K562 (cell line): Measurements from ENCODE around the gene ABLIM2.

ENCODE experiments used
- ETS1 ChIP-seq: conservative IDR thresholded peaks from 2 replicates; pipeline ENCODE4 v1.6.1; 2011; ENCODE audit warnings: low read depth, mild to moderate bottlenecking, low read length; ENCODE audit not compliant: control insufficient read depth
- HNRNPUL1 ChIP-seq: fragments of 200-400 bp; formaldehyde crosslinking; IDR thresholded peaks from 2 replicates; pipeline ENCODE4 v1.6.1; 2017; ENCODE audit warnings: low read length
- KLF10 ChIP-seq: fragments of 250-450 bp; sonication (Bioruptor Pico); IDR thresholded peaks from 2 replicates; pipeline ENCODE4 v1.6.1; 2021; ENCODE audit warnings: matching md5 sums
- NFIC ChIP-seq: fragments of 450-650 bp; IDR thresholded peaks from 2 replicates; pipeline ENCODE4 v1.6.1; 2017; ENCODE audit warnings: mild to moderate bottlenecking, inconsistent platforms

GRCh38 chr4:8192748-8193738, 34.4 kb upstream of the ABLIM2 start:
- no peak for TF ChIP-seq NFIC
- no peak for TF ChIP-seq KLF10 (CRISPR knock-in tag)
- no peak for TF ChIP-seq ETS1
- TF ChIP-seq HNRNPUL1: no peak
